ENCODE results near the gene DAZL.
"Not testable (repeated sequence)": the region's sequence is repeated elsewhere in the genome, so short reads cannot be mapped to it uniquely, and the experiment has no call there.

DAZL gene, protein sequence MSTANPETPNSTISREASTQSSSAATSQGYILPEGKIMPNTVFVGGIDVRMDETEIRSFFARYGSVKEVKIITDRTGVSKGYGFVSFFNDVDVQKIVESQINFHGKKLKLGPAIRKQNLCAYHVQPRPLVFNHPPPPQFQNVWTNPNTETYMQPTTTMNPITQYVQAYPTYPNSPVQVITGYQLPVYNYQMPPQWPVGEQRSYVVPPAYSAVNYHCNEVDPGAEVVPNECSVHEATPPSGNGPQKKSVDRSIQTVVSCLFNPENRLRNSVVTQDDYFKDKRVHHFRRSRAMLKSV

DNA sequence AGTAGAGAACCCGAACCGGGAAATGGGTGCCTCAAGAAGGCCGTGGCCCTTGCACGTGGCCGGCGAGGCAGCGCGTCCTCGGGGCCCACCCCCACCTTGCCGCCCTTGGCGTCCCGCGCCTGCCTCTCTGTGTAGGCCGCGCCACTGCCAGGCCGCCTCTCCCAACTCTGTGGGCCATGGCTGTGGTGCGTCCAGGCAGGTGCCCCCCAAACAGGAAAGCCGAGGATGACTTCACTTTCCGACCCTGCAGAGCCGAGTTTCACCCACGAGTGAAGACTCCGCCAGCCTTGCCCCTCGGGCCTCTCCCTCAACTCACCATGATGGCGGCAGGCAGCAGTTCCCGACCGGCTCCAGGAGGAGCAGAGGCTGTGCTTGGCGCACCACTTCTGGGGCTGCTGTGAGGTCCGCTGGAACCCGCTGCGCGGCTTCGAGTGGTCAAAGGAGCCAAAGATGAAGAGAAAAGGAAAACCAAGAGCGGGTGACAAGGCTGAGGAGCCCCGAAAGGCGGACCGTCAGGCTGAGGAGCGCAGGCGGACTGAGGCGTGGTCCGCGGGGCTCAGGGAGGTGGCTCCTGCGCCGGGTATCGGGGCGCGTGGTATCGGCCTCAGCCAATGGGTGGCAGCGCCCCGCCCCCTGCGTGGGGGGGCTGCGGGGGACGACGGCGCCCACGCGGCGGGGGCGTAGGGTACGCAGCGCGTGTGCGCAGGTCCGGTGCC is at the start of gene DAZL:
TSS of gene DAZL (minus strand) at position 537 of the 716 bp plus-strand sequence. CDS start at position 319, 218 bp downstream.
- DNase-seq = no peak

GRCh38 chr3:16654976-16655375 is 49.8 kb upstream of the DAZL start:
- DNase-seq = no peak

DNA sequence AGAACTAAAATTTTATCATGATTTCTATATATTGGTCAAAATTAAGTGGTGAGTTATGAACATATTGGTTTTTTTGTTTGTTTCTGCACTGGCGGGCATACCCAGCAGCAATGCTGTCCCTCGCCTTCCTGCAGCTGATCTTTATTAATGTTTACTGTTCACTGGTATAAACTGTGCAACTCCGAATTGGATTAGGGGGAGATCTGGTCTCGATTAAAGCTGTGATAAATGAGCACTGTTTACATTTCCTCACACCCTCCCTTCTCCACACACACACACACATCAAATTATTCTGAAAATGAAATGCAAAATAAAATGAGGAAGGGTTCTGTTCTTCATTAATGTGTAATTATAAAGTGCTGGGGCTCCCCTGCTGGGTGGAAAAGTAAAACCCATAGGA is 48.5 kb upstream of the DAZL start:
- no peak for DNase-seq

DNA sequence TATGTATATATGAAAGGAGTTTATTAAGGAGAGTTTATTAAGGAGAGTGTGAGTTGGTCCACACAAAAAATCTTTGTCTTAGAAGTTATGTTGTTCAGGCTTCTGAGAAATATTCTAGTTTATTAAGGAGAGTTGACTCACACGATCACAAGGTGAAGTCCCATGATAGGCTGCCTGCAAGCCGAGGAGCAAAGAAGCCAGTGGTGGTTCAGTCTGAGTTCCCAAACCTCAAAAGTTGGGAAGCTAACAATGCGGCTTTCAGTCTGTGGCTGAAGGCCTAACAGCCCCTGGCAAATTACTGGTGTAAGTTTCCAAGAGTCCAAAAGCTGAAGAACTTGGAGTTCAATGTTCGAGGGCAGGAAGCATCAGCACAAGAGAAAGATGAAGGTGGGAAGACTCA is 42.4 kb upstream of the DAZL start:
- DNase-seq = no peak

- no peak for DNase-seq
Measured at GRCh38 chr3:16639806-16640205, 34.6 kb upstream of the DAZL start.

DNA sequence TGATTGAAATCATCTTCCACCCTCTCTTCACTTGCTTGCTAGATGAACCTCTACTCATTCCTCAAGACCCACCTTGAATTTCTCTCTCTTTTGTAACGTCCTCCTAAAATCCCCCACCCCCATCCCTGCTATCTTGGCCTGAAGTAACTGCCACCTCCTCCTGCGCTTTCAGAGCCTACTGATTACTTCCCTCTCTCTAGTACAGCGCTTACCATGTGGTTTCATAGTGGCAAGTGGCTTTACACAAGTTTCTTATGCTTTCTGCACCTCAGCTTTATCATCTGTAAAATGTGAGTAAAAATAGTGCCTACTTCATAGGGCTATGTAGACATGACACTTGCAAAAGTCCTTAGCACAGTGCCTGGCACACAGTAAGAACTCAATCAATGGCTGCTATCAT is 28.7 kb upstream of the DAZL start:
- no peak for DNase-seq

- DNase-seq = no peak
Measured at GRCh38 chr3:16632395-16632794, 27.2 kb upstream of the DAZL start.

- no peak for DNase-seq
Measured at GRCh38 chr3:16618721-16619120, 13.5 kb upstream of the DAZL start.

DNA sequence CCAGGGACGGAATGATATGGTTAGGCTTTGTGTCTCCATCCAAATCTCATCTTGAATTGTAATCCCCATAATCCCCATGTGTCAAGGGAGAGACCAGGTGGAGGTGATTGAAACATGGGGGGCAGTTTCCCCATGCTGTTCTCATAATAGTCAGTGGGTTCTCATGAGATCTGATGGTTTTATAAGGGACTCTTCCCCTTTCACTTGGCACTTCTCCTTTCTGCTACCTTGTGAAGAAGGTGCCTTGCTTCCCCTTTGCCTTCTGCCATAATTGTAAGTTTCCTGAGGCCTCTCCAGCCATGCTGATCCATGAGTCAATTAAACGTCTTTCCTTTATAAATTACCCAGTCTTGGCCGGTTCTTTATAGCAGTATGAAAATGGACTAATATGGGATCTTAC is 11.9 kb upstream of the DAZL start:
- not testable (repeated sequence) for DNase-seq

GRCh38 chr3:16616083-16616482 is 10.9 kb upstream of the DAZL start:
- DNase-seq = no peak

DNA sequence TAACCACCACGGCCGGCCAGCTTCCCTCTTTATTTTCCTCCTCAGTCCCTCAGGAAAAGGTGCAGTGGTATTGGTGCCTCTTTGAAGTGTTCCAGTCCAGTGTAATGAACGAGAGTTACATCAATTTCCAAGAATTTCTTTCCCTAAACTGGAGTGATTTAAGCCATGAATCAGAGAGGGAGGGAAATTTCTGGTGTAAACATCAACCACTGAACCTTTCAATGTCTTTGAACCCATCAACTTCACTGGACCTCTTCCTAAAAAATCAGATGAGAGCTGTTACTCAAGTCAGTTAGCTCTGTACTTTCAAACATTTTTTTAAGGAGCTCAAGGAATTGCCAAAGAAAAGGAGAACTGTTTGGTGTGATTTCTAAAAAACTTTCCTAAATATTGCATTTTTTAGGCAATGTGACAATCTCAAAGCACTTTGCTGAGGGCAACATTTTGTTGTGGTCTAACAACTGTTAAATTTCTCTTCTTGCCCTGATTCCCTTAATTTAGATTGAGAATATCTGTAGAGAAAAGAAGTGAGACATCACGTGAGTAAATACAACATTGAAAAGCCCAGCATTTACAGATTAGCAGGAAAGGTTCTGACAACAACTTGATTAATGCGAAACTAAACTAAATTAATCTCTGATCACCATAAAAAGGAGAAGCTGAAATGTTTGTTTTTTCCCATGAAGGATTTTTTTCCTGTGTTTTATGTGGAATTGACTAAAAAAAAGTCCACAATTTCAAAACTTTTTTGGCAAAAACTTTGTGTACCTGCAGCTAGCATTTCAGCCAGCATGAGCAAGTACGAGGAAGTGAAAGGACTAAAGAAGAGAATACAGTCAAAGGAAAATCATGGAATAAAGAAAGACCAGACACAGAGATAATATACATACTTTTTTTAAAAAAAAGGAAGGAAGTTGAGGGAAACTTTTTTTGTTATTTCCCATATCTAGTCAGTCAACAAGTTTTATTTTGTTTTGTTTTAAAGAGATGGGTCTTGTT is 9.1 kb upstream of the DAZL start:
- DNase-seq = no peak

DNA sequence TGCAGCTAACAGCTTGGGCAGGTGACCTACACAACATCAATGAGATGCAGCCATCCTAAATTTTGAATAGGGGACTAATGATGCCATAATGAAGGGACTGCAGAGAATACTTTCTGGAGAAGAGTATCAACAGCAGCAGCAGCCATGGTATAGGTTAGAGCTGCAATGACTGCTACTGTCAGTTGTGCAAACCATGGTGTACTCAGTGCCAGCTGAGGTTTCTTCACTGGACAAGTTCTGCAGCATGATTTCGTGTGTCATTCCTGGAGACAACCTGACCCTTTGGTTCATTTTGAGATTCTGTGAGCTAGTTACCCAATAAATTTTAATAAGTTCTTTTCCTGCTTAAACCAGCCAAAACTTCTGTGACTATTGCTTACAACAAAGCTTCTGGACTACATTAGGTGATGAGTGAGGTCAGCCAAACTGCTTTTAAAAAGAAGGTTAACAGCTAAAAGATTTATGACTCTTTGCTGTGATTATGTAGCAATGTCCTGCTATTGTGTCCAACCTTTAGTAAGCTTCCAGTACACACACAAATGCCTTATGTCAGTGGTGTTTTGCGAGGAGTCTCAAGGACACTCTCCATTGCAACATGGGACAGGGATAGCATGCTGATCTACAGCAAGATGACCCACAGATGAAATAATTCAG is 4.8 kb upstream of the DAZL start:
- no peak for DNase-seq

GRCh38 chr3:16608816-16609215 is 3.6 kb upstream of the DAZL start:
- DNase-seq = no peak

DNA sequence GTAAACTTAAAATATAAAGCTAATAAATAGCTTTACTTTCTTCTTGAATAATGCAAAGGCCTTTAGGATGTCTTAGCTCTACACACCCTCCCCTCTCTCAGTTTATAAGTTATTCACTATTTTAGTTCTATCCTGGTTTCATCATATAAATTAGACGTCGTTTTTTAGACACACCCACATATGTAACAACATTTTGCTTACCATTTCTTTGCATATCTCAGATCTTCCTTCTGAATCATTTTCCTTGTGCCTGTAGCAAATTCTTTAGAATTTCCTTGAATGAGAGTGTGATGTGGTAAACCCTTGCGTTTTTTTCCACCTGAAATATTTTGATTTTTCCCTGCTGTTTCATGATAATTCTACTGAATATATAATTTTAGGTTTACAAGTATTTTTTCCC is 2.5 kb upstream of the DAZL start:
- no peak for DNase-seq

DNA sequence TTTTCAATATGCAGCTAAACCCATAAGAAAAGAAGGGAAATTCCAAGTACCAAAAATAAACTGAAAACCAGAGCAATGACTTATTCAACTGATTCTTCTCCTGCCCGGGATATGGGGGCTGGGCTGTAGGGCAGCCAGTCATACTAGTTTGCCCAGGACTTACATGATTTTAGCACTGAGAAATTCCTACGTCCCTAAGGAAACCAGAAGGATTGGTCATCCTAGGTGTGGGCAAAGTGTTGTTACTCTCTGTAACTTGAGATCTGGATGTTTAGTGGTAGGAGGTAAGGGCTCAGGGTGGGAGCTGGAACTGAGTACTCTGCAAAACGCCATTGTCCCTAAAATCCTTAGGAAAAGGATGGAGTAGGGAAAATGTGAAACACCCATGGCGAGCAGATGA is 1.2 kb upstream of the DAZL start:
- DNase-seq = no peak

DNA sequence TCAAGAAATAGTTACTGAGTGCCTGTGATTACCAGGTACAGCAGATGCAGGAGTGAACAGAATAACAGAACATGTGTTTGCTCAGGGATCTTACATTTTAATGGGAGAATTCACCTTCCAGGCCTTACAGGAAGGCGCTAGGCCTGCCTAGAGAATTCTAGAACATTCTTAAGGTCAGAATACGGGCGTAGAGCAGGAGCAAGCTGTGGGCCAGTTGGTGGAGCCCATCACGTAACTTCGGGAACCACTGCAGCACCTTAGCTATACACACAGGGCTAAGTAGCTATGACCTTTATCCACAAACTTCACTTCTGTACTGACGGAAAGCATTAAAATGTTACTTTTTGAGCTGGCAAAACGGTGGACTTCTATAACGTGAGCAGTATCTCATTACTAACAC is 743 bp upstream of the DAZL start:
- no peak for DNase-seq

- no peak for DNase-seq
Measured at GRCh38 chr3:16604433-16604832, 790 bp downstream of the DAZL start.

DNA sequence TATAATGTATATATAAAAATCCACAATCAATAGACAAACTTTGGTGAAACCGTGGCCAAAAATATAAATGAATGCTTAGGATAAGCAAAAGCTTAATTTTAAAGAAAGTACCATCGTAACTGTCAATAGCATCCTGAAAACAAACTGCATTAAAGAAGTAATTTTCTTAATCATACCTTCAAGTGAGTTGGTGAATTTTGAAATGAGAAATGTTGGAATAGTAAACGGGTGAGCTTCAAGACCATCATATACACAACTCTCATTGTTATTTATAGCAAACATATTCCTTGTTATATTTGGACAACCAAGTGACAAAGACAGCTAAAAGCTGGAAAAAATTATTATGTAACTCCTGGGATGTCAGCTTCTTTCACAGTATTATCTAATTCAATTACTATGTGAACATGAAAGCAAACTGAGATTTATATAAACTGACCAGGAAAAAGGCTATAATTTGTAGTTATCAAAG is 3.7 kb downstream of the DAZL start:
- no peak for DNase-seq

DNA sequence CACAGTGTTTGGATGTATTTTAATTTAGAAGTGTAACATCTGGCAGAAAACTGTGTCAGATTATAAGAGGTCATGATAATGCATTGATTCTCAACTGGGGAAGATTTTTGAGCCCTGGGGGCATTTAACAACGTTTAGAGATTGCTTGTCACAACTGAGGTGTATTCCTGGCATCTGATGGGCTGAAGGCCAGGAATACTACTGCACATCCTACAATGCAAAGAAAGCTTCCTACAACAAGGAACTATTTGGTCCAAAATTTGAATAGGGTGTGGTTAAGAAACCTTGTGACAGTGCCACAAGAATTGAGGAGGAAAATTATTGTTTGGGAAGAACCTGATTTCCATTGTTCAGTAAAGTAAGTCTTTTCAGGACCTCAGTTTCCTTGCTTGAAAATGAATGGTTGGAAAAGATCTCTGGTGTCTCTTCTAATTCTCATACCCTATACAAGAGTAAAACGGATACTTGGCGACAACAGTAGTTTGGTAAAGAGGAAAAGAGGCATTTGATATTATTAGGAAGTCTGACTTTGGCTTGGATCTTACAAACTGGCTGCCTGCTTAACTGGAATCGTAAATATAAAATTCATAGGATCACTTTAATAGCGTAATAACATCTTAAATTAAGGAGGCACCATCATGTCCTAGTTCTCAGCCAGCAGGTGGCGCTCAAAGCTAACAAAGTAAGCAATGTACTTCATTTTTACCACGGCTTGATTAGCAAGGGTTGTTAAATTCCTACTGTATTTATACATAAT is 4.3 kb downstream of the DAZL start:
- DNase-seq = no peak

GRCh38 chr3:16599694-16600093 is 5.5 kb downstream of the DAZL start:
- no peak for DNase-seq

DNA sequence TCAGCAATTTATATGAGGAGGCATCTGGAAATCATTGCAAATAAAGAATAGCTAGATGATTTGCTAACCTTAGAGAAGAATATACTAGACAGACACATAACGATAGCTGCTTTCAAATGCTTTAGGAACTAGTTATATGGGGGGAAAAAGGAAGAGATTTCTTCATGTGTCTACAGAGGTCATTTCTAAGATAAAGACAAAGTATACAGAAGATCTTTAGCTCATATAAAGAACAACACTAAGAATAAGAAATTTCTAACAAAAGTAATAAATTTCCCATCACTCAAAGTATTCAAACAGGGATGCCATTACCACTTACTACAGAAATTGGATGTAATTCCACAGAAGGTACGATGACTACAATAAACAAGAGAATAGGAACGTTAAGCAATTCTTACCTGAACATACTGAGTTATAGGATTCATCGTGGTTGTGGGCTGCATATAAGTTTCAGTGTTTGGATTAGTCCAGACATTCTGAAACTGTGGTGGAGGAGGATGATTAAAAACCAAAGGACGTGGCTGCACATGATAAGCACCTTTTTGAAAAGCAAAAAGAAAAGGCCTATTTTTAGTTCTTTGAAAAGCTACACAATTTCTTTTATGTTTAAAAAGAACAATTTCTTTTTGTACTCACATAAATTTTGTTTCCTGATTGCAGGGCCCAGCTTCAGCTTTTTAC is 8.7 kb downstream of the DAZL start:
- no peak for DNase-seq

Data from GOT3 (cell line).